K562 (cell line): Measurements from ENCODE around the gene HOXD1. TPM values are rescaled to one million over a fixed set of nuclear protein-coding genes. Genes with fewer than 3 reads are reported as not detected.

Experiments used
- BRF2 ChIP-seq: IDR thresholded peaks from 3 replicates; pipeline ENCODE4 v1.6.1; 2011; ENCODE audit warnings: borderline replicate concordance, mild to moderate bottlenecking; ENCODE audit not compliant: insufficient read length, insufficient read depth
- E2F8 ChIP-seq: fragments of 450-650 bp; IDR thresholded peaks from 2 replicates; pipeline ENCODE4 v1.7.1; 2018; ENCODE audit warnings: mild to moderate bottlenecking, low read depth; ENCODE audit not compliant: partially characterized antibody
- ILF3 ChIP-seq: fragments of 450-650 bp; IDR thresholded peaks from 2 replicates; pipeline ENCODE4 v1.6.1; 2018; ENCODE audit warnings: antibody characterized with exemption, mild to moderate bottlenecking, moderate library complexity, borderline replicate concordance
- ZNF134 ChIP-seq: fragments of 250-450 bp; sonication (Bioruptor Pico); conservative IDR thresholded peaks from 2 replicates; pipeline ENCODE4 v1.4.0; 2020
- polyA plus RNA-seq, 8 experiments: library from polyadenylated mRNA; depleted of rRNA in 4 of 8; stranded (reverse) in 5 of 8; unstranded in 3 of 8; fragments of >200 nt; fragmentation: Nextera tagmentation in 2 of 8; fragmentation: Illumina TruSeq in 1 of 8; extraction: Ambion mirVana in 2 of 8; extraction: Trizol in 1 of 8; gene quantifications; 2 replicates each; pipeline versions ENCODE4 v1.2.1 to v1.2.3, GENCODE V29; 2011 to 2014; ENCODE audit warnings: inconsistent platforms in 1 of 8, missing spikeins in 1 of 8
- total RNA-seq, 7 experiments: library from RNA; depleted of rRNA in 6 of 7; stranded (reverse); fragments of >200 nt in 6 of 7; fragmentation: Illumina TruSeq in 2 of 7; extraction: Trizol in 2 of 7; gene quantifications; 2 replicates each; pipeline versions ENCODE4 v1.2.1 to v1.2.3, GENCODE V29; 2011 to 2021; ENCODE audit warnings: low replicate concordance in 1 of 7

The HOXD1 gene
- total and polyA plus RNA-seq, 9 of the 15 experiments (the other 6 are each of a cell fraction or from before 2014, with no cell fraction given): not detected

GRCh38 chr2:176170602-176171305, 17.7 kb upstream of the HOXD1 start (continued):
- TF ChIP-seq ILF3 (no peak), E2F8 (no peak), ZNF134 (CRISPR knock-in tag) (no peak), BRF2 (no peak)
